ENCODE results near the gene ZDHHC17. TPM values are rescaled to one million over a fixed set of nuclear protein-coding genes. Genes with fewer than 3 reads are reported as not detected.

The ZDHHC17 gene
- total RNA-seq, 1 experiment from 2014 or later, result 26.3 TPM

DNA sequence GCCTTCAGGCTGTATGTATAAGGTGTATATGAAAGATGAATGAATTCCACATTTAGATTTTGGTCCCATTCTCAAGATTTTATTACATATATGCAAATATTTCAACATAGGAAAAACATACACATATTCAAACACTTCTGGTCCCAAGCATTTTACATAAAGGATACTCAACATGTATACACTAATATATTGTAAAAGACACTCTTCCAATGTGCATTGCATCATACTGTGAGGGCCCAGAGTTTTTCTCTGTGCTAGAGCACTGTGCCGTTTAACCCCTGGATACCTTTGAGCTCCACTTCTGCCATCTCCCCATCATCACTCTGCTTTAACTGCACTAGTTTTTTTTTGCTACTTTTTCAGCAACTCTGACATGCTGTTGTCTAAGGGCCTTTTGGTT is 48.1 kb downstream of the ZDHHC17 start:
- Histone ChIP-seq H3K4me3 (ENCODE audit: low read depth in 2 of 2, low read length in 2 of 2) (no peak overlapping the region), H3K27ac (ENCODE audit: low read length) (no peak overlapping the region), H3K27me3 (ENCODE audit: control insufficient read depth, insufficient read depth, low read length) (no peaks in the 10 kb centered on the region), H3K4me1 (ENCODE audit: control insufficient read depth, insufficient read depth, low read length) (no peaks in the 10 kb centered on the region), H3K9me3 (ENCODE audit: control insufficient read depth, insufficient read depth, low read depth, low read length) (no peaks in the 10 kb centered on the region), H3K36me3 (ENCODE audit: control insufficient read depth, insufficient read depth, low read length) (peaks cover 17% of the 10 kb centered on the region)
- no peak for ATAC-seq
- no peak for DNase-seq (ENCODE audit: low read depth, low spot score)
- no peak for TF ChIP-seq POLR2AphosphoS5 (IDR thresholded peaks at IDR 0.05; ENCODE audit: low read depth, low read length)
- no peak for TF ChIP-seq TCF7L2 (IDR thresholded peaks at IDR 0.05; ENCODE audit: low read depth, low read length)
- TF ChIP-seq SIN3A (IDR thresholded peaks at IDR 0.05; ENCODE audit: borderline replicate concordance, insufficient read depth, low read depth, low read length), result no peak
- TF ChIP-seq, protein P1, sequence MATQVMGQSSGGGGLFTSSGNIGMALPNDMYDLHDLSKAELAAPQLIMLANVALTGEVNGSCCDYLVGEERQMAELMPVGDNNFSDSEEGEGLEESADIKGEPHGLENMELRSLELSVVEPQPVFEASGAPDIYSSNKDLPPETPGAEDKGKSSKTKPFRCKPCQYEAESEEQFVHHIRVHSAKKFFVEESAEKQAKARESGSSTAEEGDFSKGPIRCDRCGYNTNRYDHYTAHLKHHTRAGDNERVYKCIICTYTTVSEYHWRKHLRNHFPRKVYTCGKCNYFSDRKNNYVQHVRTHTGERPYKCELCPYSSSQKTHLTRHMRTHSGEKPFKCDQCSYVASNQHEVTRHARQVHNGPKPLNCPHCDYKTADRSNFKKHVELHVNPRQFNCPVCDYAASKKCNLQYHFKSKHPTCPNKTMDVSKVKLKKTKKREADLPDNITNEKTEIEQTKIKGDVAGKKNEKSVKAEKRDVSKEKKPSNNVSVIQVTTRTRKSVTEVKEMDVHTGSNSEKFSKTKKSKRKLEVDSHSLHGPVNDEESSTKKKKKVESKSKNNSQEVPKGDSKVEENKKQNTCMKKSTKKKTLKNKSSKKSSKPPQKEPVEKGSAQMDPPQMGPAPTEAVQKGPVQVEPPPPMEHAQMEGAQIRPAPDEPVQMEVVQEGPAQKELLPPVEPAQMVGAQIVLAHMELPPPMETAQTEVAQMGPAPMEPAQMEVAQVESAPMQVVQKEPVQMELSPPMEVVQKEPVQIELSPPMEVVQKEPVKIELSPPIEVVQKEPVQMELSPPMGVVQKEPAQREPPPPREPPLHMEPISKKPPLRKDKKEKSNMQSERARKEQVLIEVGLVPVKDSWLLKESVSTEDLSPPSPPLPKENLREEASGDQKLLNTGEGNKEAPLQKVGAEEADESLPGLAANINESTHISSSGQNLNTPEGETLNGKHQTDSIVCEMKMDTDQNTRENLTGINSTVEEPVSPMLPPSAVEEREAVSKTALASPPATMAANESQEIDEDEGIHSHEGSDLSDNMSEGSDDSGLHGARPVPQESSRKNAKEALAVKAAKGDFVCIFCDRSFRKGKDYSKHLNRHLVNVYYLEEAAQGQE (IDR thresholded peaks at IDR 0.05; ENCODE audit: insufficient read depth in 1 of 2, low read depth in 2 of 2, low read length in 1 of 2), result no peak
- TF ChIP-seq, protein P2, sequence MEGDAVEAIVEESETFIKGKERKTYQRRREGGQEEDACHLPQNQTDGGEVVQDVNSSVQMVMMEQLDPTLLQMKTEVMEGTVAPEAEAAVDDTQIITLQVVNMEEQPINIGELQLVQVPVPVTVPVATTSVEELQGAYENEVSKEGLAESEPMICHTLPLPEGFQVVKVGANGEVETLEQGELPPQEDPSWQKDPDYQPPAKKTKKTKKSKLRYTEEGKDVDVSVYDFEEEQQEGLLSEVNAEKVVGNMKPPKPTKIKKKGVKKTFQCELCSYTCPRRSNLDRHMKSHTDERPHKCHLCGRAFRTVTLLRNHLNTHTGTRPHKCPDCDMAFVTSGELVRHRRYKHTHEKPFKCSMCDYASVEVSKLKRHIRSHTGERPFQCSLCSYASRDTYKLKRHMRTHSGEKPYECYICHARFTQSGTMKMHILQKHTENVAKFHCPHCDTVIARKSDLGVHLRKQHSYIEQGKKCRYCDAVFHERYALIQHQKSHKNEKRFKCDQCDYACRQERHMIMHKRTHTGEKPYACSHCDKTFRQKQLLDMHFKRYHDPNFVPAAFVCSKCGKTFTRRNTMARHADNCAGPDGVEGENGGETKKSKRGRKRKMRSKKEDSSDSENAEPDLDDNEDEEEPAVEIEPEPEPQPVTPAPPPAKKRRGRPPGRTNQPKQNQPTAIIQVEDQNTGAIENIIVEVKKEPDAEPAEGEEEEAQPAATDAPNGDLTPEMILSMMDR (IDR thresholded peaks at IDR 0.05), result no peak
- ChIA-PET CTCF (no interaction called here), POLR2A (no interaction called here)
- BruUV-seq (replicated peaks), result no TSS peak
- intact Hi-C loops (cut with micrococcal nuclease; ENCODE audit: unreplicated experiment) (no loop called here), in situ Hi-C loops (cut with HindIII; ENCODE audit: low pct_unique_long_range_greater_than_20kb, low sequenced_read_pairs) (no loop called here)

DNA sequence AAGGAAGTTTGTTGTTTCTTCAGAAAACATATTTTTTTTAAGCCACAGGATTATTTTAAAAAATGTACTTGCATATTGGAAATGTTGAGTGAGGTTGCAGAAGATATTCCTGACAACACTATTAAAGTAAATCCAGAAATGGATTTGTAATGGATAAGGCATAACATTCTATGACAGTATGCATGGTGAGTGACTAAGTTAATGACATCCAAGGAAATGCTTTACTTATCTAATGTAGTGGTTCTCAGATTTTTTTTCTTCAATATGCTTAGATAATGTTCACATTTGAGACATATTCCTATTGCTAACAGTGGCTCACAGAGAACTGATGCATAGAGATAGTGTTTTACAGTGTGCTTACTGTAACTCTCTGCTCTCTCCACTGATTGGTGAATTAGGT is 49.4 kb downstream of the ZDHHC17 start:
- ChIA-PET POLR2A (no interaction called here), CTCF (no interaction called here)
- no peak for DNase-seq (ENCODE audit: low read depth, low spot score)
- intact Hi-C loops (cut with micrococcal nuclease; ENCODE audit: unreplicated experiment) (no loop called here), in situ Hi-C loops (cut with HindIII; ENCODE audit: low pct_unique_long_range_greater_than_20kb, low sequenced_read_pairs) (no loop called here)
- Histone ChIP-seq H3K4me3 (ENCODE audit: low read depth in 2 of 2, low read length in 2 of 2) (no peak overlapping the region), H3K27ac (ENCODE audit: low read length) (no peak overlapping the region), H3K4me1 (ENCODE audit: control insufficient read depth, insufficient read depth, low read length) (no peaks in the 10 kb centered on the region), H3K36me3 (ENCODE audit: control insufficient read depth, insufficient read depth, low read length) (peaks cover 17% of the 10 kb centered on the region), H3K9me3 (ENCODE audit: control insufficient read depth, insufficient read depth, low read depth, low read length) (no peaks in the 10 kb centered on the region), H3K27me3 (ENCODE audit: control insufficient read depth, insufficient read depth, low read length) (no peaks in the 10 kb centered on the region)
- no peak for TF ChIP-seq SIN3A (IDR thresholded peaks at IDR 0.05; ENCODE audit: borderline replicate concordance, insufficient read depth, low read depth, low read length)
- TF ChIP-seq, protein P2 (IDR thresholded peaks at IDR 0.05), result no peak
- TF ChIP-seq TCF7L2 (IDR thresholded peaks at IDR 0.05; ENCODE audit: low read depth, low read length), result no peak
- TF ChIP-seq, protein P1 (IDR thresholded peaks at IDR 0.05; ENCODE audit: insufficient read depth in 1 of 2, low read depth in 2 of 2, low read length in 1 of 2), result no peak
- no peak for TF ChIP-seq POLR2AphosphoS5 (IDR thresholded peaks at IDR 0.05; ENCODE audit: low read depth, low read length)
- ATAC-seq, result no peak
- no TSS peak for BruUV-seq (replicated peaks)

All from Panc1 (cell line).